GM19372 (cell line): ENCODE data around the gene CACNA1C.

Experiments
- ATAC-seq: cut with Tn5 transposase; IDR thresholded peaks from one replicate; pipeline ENCODE4 v1.9.1; 2021; ENCODE audit warnings: mild to moderate bottlenecking, low read depth, moderate library complexity; ENCODE audit not compliant: unreplicated experiment

CACNA1C gene

GRCh38 chr12:2686280-2686646, 633.5 kb downstream of the CACNA1C start:
- no peak for ATAC-seq

- no peak for ATAC-seq
These were observed 634.3 kb downstream of the CACNA1C start for GRCh38 chr12:2687058-2687457.

GRCh38 chr12:2687726-2688125, 634.9 kb downstream of the CACNA1C start:
- ATAC-seq = no peak

- ATAC-seq = no peak
These were observed 635.7 kb downstream of the CACNA1C start for GRCh38 chr12:2688381-2688931.

- ATAC-seq = no peak
These were observed 636.6 kb downstream of the CACNA1C start for GRCh38 chr12:2689393-2689792.

- ATAC-seq = no peak
These were observed 637.1 kb downstream of the CACNA1C start for GRCh38 chr12:2689879-2690278.

- no peak for ATAC-seq
These were observed 637.7 kb downstream of the CACNA1C start for GRCh38 chr12:2690348-2691005.

- peak; percentile 25 for ATAC-seq
These were observed 638.2 kb downstream of the CACNA1C start for GRCh38 chr12:2691006-2691344.

- ATAC-seq = peak; percentile 75
These were observed 638.7 kb downstream of the CACNA1C start for GRCh38 chr12:2691345-2692071.

- ATAC-seq = no peak
These were observed 639.3 kb downstream of the CACNA1C start for GRCh38 chr12:2692080-2692479.

- no peak for ATAC-seq
These were observed 640.6 kb downstream of the CACNA1C start for GRCh38 chr12:2693244-2693860.

GRCh38 chr12:2693980-2694610, 641.3 kb downstream of the CACNA1C start:
- no peak for ATAC-seq

- no peak for ATAC-seq
These were observed 643.3 kb downstream of the CACNA1C start for GRCh38 chr12:2696136-2696535.

- ATAC-seq = no peak
These were observed 644.4 kb downstream of the CACNA1C start for GRCh38 chr12:2697057-2697800.

- no peak for ATAC-seq
These were observed 645.8 kb downstream of the CACNA1C start for GRCh38 chr12:2698566-2698965.

GRCh38 chr12:2710701-2711100, 657.9 kb downstream of the CACNA1C start:
- no peak for ATAC-seq

GRCh38 chr12:2719392-2719791, 666.6 kb downstream of the CACNA1C start:
- ATAC-seq = no peak

- no peak for ATAC-seq
These were observed 670.0 kb downstream of the CACNA1C start for GRCh38 chr12:2722806-2723205.

GRCh38 chr12:2732290-2732689, 679.5 kb downstream of the CACNA1C start:
- ATAC-seq = no peak
